B cell (primary cell): ENCODE results near the gene EP400. TPM values are rescaled to one million over a fixed set of nuclear protein-coding genes. Genes with fewer than 3 reads are reported as not detected.

Source experiments
- ATAC-seq: fragments of 200-7000 bp; cut with Tn5 transposase; one replicate; pipeline ENCODE4 v1.10.0; 2021; ENCODE audit warnings: low read depth, mild to moderate bottlenecking, moderate number of reproducible peaks, moderate library complexity
- CTCF ChIA-PET: fragments of 350-600 bp; sonication (Branson Sonifier 250); formaldehyde crosslinking; loops from one replicate; lab custom pipeline; 2021; ENCODE audit warnings: antibody characterized with exemption, inconsistent platforms; lab: Charles Lee
- POLR2A ChIA-PET: fragments of 350-600 bp; sonication (Branson Sonifier 250); formaldehyde crosslinking; loops from one replicate; lab custom pipeline; 2021; ENCODE audit warnings: antibody characterized with exemption; lab: Charles Lee
- DNase-seq: peaks from one replicate; pipeline ENCODE4 v3.0.0; 2013
- H2AFZ ChIP-seq: 2 replicates; pipeline ENCODE4 v1.6.1; 2012; ENCODE audit warnings: mild to moderate bottlenecking, low read depth, low read length; ENCODE audit not compliant: insufficient read depth, poor library complexity, severe bottlenecking
- H3K27ac ChIP-seq, 2 donors: 1 replicate in 1 of 2; 2 replicates in 1 of 2; pipeline ENCODE4 v1.5.1; 2012 to 2013; ENCODE audit warnings: low read length in 2 of 2, mild to moderate bottlenecking in 2 of 2, moderate library complexity in 1 of 2
- H3K27me3 ChIP-seq, 4 experiments: fragments of 200-600 bp in 1 of 4; sonication (generic) in 1 of 4; replicated peaks in 1 of 4; 1 replicate in 2 of 4; 2 replicates in 2 of 4; pipeline versions ENCODE4 v1.6.1 to v1.7.0; 2013 to 2016; ENCODE audit warnings: low read length in 3 of 4, mild to moderate bottlenecking in 2 of 4, mixed read lengths in 1 of 4, moderate library complexity in 1 of 4; ENCODE audit not compliant: insufficient read depth in 4 of 4, control insufficient read depth in 3 of 4; ENCODE audit errors: control extremely low read depth in 1 of 4
- H3K36me3 ChIP-seq, 2 experiments: replicated peaks in 1 of 2; 1 replicate in 1 of 2; 2 replicates in 1 of 2; pipeline versions ENCODE4 v1.6.1 to v1.7.1; 2013; ENCODE audit warnings: low read length in 1 of 2; ENCODE audit not compliant: insufficient read depth in 2 of 2, control insufficient read depth in 1 of 2; ENCODE audit errors: control extremely low read depth in 1 of 2, extremely low read depth in 1 of 2
- H3K4me1 ChIP-seq, 2 donors: fragments of 200-600 bp in 1 of 2; sonication (generic) in 1 of 2; 1 replicate in 1 of 2; 2 replicates in 1 of 2; pipeline versions ENCODE4 v1.5.1 to v1.6.1; 2013 to 2017; ENCODE audit warnings: low read length in 2 of 2; ENCODE audit not compliant: control insufficient read depth in 2 of 2, insufficient read depth in 2 of 2
- H3K4me2 ChIP-seq: replicated peaks from 2 replicates; pipeline ENCODE3; 2012; ENCODE audit warnings: mild to moderate bottlenecking, low read depth, low read length; ENCODE audit not compliant: poor library complexity, severe bottlenecking
- H3K4me3 ChIP-seq, 5 experiments: fragments of 200-600 bp in 1 of 5; sonication (generic) in 1 of 5; 1 replicate in 3 of 5; 2 replicates in 2 of 5; pipeline versions ENCODE4 v1.5.1 to v1.7.0; 2011 to 2016; ENCODE audit warnings: low read length in 4 of 5, mild to moderate bottlenecking in 4 of 5, low read depth in 2 of 5, control low read depth in 1 of 5, moderate library complexity in 1 of 5; ENCODE audit not compliant: insufficient read depth in 1 of 5; ENCODE audit errors: control extremely low read depth in 1 of 5, extremely low read depth in 1 of 5
- H3K79me2 ChIP-seq: fragments of 200-600 bp; sonication (generic); one replicate; pipeline ENCODE4 v1.6.0; 2016; ENCODE audit warnings: low read length; ENCODE audit not compliant: control insufficient read depth, insufficient read depth
- H3K9ac ChIP-seq: fragments of 200-600 bp; sonication (generic); 2 replicates; pipeline ENCODE4 v1.6.1; 2017; ENCODE audit warnings: mild to moderate bottlenecking, low read length, moderate library complexity
- H3K9me3 ChIP-seq, 3 donors: one replicate each; pipeline versions ENCODE4 v1.6.1 to v1.7.1; 2013; ENCODE audit warnings: low read length in 2 of 3; ENCODE audit not compliant: control insufficient read depth in 2 of 3, insufficient read depth in 1 of 3; ENCODE audit errors: control extremely low read depth in 1 of 3
- H4K20me1 ChIP-seq: 2 replicates; pipeline ENCODE4 v1.6.0; 2012; ENCODE audit warnings: mild to moderate bottlenecking, low read length; ENCODE audit not compliant: insufficient read depth, control insufficient read depth, poor library complexity, severe bottlenecking
- H3K27ac Mint-ChIP-seq: one replicate; pipeline ENCODE4 v1.8.0; 2021; ENCODE audit warnings: mixed read lengths
- H3K27me3 Mint-ChIP-seq: one replicate; pipeline ENCODE4 v1.8.0; 2021; ENCODE audit warnings: mixed read lengths
- H3K4me1 Mint-ChIP-seq: one replicate; pipeline ENCODE4 v1.8.0; 2021; ENCODE audit warnings: mixed read lengths
- H3K4me3 Mint-ChIP-seq: one replicate; pipeline ENCODE4 v1.8.0; 2021; ENCODE audit warnings: mixed read lengths
- H3K9me3 Mint-ChIP-seq: one replicate; pipeline ENCODE4 v1.8.0; 2022; ENCODE audit warnings: mixed read lengths; ENCODE audit not compliant: insufficient read depth
- EZH2 ChIP-seq: IDR thresholded peaks from 2 replicates; pipeline ENCODE4 v1.6.1; 2012; ENCODE audit warnings: borderline replicate concordance, low read depth, mild to moderate bottlenecking, moderate library complexity, low read length; ENCODE audit not compliant: insufficient read depth, poor library complexity, severe bottlenecking
- WGBS: methylation state at CpG from one replicate; pipeline ENCODE4 v1.1.5; 2013; ENCODE audit warnings: missing lambda C conversion rate; ENCODE audit not compliant: insufficient coverage; 5-methylcytosine and 5-hydroxymethylcytosine counted together
- intact Hi-C: fragments of 100-400 bp; cut with micrococcal nuclease; formaldehyde crosslinking; loops from one replicate; pipeline ENCODE4 v1.10.0; 2022
- polyA plus RNA-seq: library from polyadenylated mRNA; depleted of rRNA; stranded (reverse); fragments of >200 nt; gene quantifications from 2 replicates; pipeline ENCODE4 v1.2.3, GENCODE V29; 2012
- total RNA-seq, 2 donors: library from RNA; stranded (reverse); fragments of 120-200 nt in 1 of 2; gene quantifications; 1 replicate in 1 of 2; 2 replicates in 1 of 2; pipeline versions ENCODE4 v1.2.3 to v1.2.4, GENCODE V29; 2013 to 2022
- TF ChIP-seq, protein P1 (sequence below): fragments of 200-600 bp; IDR thresholded peaks from one replicate; pipeline ENCODE4 v1.8.0; 2022; ENCODE audit warnings: antibody characterized with exemption, mild to moderate bottlenecking

Gene EP400
- total and polyA plus RNA-seq, 2 donors (not counting 1 experiment from before 2014, with no cell fraction given): 17.3 to 82.2 TPM

DNA sequence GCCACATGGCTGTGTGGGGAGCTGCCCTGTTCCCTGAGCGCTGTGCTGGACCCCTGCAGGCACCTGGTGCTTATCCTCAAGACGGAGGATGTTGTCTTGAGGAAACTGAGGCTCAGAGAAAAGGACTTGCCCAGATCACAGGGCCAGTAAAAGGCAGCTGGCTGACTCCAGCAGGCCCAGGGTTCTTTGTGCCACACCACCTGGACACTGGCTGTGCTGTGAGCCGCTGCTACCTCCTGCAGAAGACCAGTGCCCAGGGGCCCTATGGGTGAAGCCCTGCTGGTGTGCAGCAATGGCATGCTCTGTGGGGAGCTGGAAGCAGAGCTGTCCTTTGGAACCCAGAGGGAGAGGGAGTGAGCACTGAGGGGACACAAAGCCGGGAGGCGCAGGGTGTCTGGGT lies 118.5 kb downstream of the EP400 start:
- Histone ChIP-seq H4K20me1 (no peaks in the 10 kb centered on the region), H3K4me3 (no peak overlapping the region), H3K79me2 (peaks cover 16% of the 10 kb centered on the region), H3K27me3 (no peaks in the 10 kb centered on the region), H2AFZ (no peak overlapping the region), H3K4me1 (peaks cover 91 to 99% of the 10 kb centered on the region in 2 donors), H3K27ac (no peak overlapping the region), H3K4me2 (peak overlapping the region; percentile 11), H3K36me3 (peaks cover 0 to 27% of the 10 kb centered on the region in 2 experiments), H3K9me3 (no peaks in the 10 kb centered on the region), H3K9ac (no peak overlapping the region)
- Mint-ChIP-seq H3K4me3 (no peak overlapping the region), H3K4me1 (peaks cover 90% of the 10 kb centered on the region), H3K27ac (peak overlapping the region; percentile 28), H3K27me3 (no peaks in the 10 kb centered on the region), H3K9me3 (no peaks in the 10 kb centered on the region)
- POLR2A ChIA-PET: no interaction called here
- CTCF ChIA-PET: no interaction called here
- DNase-seq (no peak), ATAC-seq (no peak)
- TF ChIP-seq EZH2: no peak
- TF ChIP-seq, protein P1, sequence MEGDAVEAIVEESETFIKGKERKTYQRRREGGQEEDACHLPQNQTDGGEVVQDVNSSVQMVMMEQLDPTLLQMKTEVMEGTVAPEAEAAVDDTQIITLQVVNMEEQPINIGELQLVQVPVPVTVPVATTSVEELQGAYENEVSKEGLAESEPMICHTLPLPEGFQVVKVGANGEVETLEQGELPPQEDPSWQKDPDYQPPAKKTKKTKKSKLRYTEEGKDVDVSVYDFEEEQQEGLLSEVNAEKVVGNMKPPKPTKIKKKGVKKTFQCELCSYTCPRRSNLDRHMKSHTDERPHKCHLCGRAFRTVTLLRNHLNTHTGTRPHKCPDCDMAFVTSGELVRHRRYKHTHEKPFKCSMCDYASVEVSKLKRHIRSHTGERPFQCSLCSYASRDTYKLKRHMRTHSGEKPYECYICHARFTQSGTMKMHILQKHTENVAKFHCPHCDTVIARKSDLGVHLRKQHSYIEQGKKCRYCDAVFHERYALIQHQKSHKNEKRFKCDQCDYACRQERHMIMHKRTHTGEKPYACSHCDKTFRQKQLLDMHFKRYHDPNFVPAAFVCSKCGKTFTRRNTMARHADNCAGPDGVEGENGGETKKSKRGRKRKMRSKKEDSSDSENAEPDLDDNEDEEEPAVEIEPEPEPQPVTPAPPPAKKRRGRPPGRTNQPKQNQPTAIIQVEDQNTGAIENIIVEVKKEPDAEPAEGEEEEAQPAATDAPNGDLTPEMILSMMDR: no peak
- 97% methylated on average over 5 of the region's 5 CpGs for WGBS
- intact Hi-C loops: no loop called here

DNA sequence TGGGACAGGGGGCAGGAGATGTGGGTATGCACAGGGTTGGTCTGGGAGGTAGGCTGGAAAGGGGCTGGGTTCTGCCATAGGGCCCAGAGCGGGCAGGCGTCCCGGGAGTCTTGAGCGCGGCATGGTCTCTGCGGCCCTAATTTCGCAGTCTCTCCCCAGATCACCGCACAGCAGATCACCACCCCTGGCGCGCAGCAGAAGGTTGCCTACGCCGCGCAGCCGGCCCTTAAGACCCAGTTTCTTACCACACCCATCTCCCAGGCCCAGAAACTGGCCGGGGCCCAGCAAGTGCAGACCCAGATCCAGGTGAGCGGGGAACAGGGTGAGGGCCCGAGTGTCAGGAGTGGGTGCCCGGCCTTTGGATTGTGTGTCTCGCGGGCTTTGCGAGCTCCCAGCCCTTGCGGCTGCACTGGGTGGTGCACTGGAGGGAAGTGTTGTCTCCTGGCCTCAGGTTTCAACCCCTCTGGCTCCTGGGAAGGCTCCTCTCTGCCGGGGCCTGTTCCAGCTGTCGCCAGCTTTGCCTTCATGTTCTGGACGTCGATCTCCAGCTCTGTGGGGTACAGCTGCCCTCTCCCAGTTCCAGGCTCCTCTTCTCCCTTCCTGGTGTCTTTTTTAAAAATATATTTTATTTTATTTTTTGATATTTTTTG lies 119.7 kb downstream of the EP400 start:
- Histone ChIP-seq H3K4me2 (peak overlapping the region; percentile 73), H3K36me3 (peaks cover 0 to 32% of the 10 kb centered on the region in 2 experiments), H3K4me1 (peaks cover 90 to 99% of the 10 kb centered on the region in 2 donors), H3K4me3 (no peak overlapping the region), H3K9ac (no peak overlapping the region), H3K79me2 (peaks cover 29% of the 10 kb centered on the region), H3K9me3 (no peaks in the 10 kb centered on the region), H3K27ac (peak overlapping the region; percentile 74 to 80), H4K20me1 (no peaks in the 10 kb centered on the region), H3K27me3 (no peaks in the 10 kb centered on the region), H2AFZ (no peak overlapping the region)
- Mint-ChIP-seq H3K4me1 (peaks cover 89% of the 10 kb centered on the region), H3K9me3 (no peaks in the 10 kb centered on the region), H3K27ac (peak overlapping the region; percentile 29), H3K27me3 (no peaks in the 10 kb centered on the region), H3K4me3 (peak overlapping the region; percentile 23)
- ChIA-PET POLR2A (no interaction called here), CTCF (interaction anchor here (0.8 kb wide), 1 partner anchor 346 kb away, joined by 3 read pairs; no protein-coding TSS in a partner anchor)
- DNase-seq (no peak), ATAC-seq (no peak)
- 97% methylated on average over 23 of the region's 26 CpGs for WGBS
- no peak for TF ChIP-seq EZH2
- TF ChIP-seq, protein P1: no peak
- intact Hi-C loops: no loop called here
